Effector memory CD8-positive, alpha-beta T cell (primary cell): Measurements from ENCODE around the gene MOB3B.

ENCODE experiments used
- ATAC-seq: fragments of 150-1000 bp; cut with Tn5 transposase; replicated peaks from 2 replicates; pipeline ENCODE4 v1.10.0; 2021; ENCODE audit warnings: mild to moderate bottlenecking, moderate library complexity
- DNase-seq, 3 experiments: peaks; one replicate each; pipeline ENCODE4 v3.0.0; 2021
- H3K27ac Mint-ChIP-seq, 2 donors: one replicate each; pipeline ENCODE4 v1.8.0; 2022; ENCODE audit warnings: mild to moderate bottlenecking in 2 of 2, mixed read lengths in 2 of 2, moderate library complexity in 2 of 2
- H3K27me3 Mint-ChIP-seq, 2 donors: one replicate each; pipeline ENCODE4 v1.8.0; 2022; ENCODE audit warnings: mixed read lengths in 2 of 2
- H3K36me3 Mint-ChIP-seq: one replicate; pipeline ENCODE4 v1.8.0; 2022; ENCODE audit warnings: mild to moderate bottlenecking, moderate library complexity, mixed read lengths; ENCODE audit not compliant: insufficient read depth
- H3K4me1 Mint-ChIP-seq, 2 donors: one replicate each; pipeline ENCODE4 v1.8.0; 2022; ENCODE audit warnings: low read depth in 2 of 2, mixed read lengths in 2 of 2
- H3K4me3 Mint-ChIP-seq, 2 donors: one replicate each; pipeline ENCODE4 v1.8.0; 2022; ENCODE audit warnings: mild to moderate bottlenecking in 2 of 2, mixed read lengths in 2 of 2, moderate library complexity in 2 of 2
- H3K9me3 Mint-ChIP-seq, 2 donors: one replicate each; pipeline ENCODE4 v1.8.0; 2022; ENCODE audit warnings: mixed read lengths in 2 of 2
- total RNA-seq, 9 experiments: gene quantifications; one replicate each; lab custom pipeline; 2026; lab: John Stamatoyannopoulos, UW

MOB3B gene
- total RNA-seq, result 0.38 to 1.6 (median 0.50) reads per million in 9 experiments

- DNase-seq (peak; percentile 71 to 74 (median 71)), ATAC-seq (peak; percentile 83)
- Mint-ChIP-seq H3K4me3 (peak within 1 kb of the TSS; percentile 86 to 89), H3K27me3 (peaks cover 5 to 9% of the 10 kb centered on the region in 2 donors), H3K9me3 (no peaks in the 10 kb centered on the region), H3K4me1 (peaks cover 8 to 10% of the 10 kb centered on the region in 2 donors), H3K36me3 (no peaks in the 10 kb centered on the region), H3K27ac (peak within 1 kb of the TSS; percentile 66 to 88)
Measured at GRCh38 chr9:27529316-27530278, at the start of gene MOB3B. TSS of gene MOB3B (minus strand) at chr9:27529814. CDS start at chr9:27455550, 74,264 bp downstream.

GRCh38 chr9:27573634-27574590, 44.3 kb upstream of the MOB3B start:
- H3K36me3 Mint-ChIP-seq, result peaks cover 20% of the 10 kb centered on the region
- DNase-seq (peak; percentile 94 to 96 (median 94)), ATAC-seq (peak; percentile 81)
- H3K27me3 Mint-ChIP-seq, result no peaks in the 10 kb centered on the region
- H3K27ac Mint-ChIP-seq, result peak overlapping the region; percentile 99 to 100
- H3K9me3 Mint-ChIP-seq, result peaks cover 0 to 3% of the 10 kb centered on the region in 2 donors
- H3K4me3 Mint-ChIP-seq, result peak overlapping the region; percentile 97
- peaks cover 14 to 26% of the 10 kb centered on the region in 2 donors for H3K4me1 Mint-ChIP-seq

GRCh38 chr9:27572918-27573633, 43.5 kb upstream of the MOB3B start, which contains the start of gene C9orf72:
TSS of gene C9orf72 (minus strand) at chr9:27573481. CDS start at chr9:27567120, 6,361 bp downstream.
- Mint-ChIP-seq H3K27me3 (no peaks in the 10 kb centered on the region), H3K9me3 (peaks cover 0 to 2% of the 10 kb centered on the region in 2 donors), H3K36me3 (peaks cover 20% of the 10 kb centered on the region), H3K4me1 (peaks cover 14 to 26% of the 10 kb centered on the region in 2 donors), H3K27ac (peak within 1 kb of the TSS; percentile 99 to 100), H3K4me3 (peak within 1 kb of the TSS; percentile 97)
- peak; percentile 71 for ATAC-seq
- DNase-seq, result peak in 2 of 3 experiments; percentile 81 to 82

- H3K4me3 Mint-ChIP-seq, result peak overlapping the region; percentile 97
Measured at GRCh38 chr9:27572566-27572917, 42.9 kb upstream of the MOB3B start.

GRCh38 chr9:27572061-27572460, 42.4 kb upstream of the MOB3B start:
- no peaks in the 10 kb centered on the region for H3K27me3 Mint-ChIP-seq
- peaks cover 17 to 26% of the 10 kb centered on the region in 2 donors for H3K4me1 Mint-ChIP-seq
- DNase-seq (no peak), ATAC-seq (no peak)
- H3K36me3 Mint-ChIP-seq, result peaks cover 20% of the 10 kb centered on the region
- no peaks in the 10 kb centered on the region for H3K9me3 Mint-ChIP-seq
- H3K27ac Mint-ChIP-seq, result peak overlapping the region; percentile 99 to 100
- peak overlapping the region; percentile 97 for H3K4me3 Mint-ChIP-seq

More at GRCh38 chr9:27572566-27572917, 42.9 kb upstream of the MOB3B start:
- no peaks in the 10 kb centered on the region for H3K27me3 Mint-ChIP-seq
- peaks cover 20% of the 10 kb centered on the region for H3K36me3 Mint-ChIP-seq
- DNase-seq, result peak; percentile 51 to 53 (median 52)
- H3K27ac Mint-ChIP-seq, result peak overlapping the region; percentile 99 to 100
- peak; percentile 42 for ATAC-seq
- no peaks in the 10 kb centered on the region for H3K9me3 Mint-ChIP-seq
- peaks cover 14 to 26% of the 10 kb centered on the region in 2 donors for H3K4me1 Mint-ChIP-seq

GRCh38 chr9:27571011-27571410, 41.4 kb upstream of the MOB3B start:
- no peak overlapping the region for H3K4me3 Mint-ChIP-seq
- ATAC-seq, result no peak
- DNase-seq, result no peak
- peaks cover 18 to 26% of the 10 kb centered on the region in 2 donors for H3K4me1 Mint-ChIP-seq
- H3K27ac Mint-ChIP-seq, result no peak overlapping the region
- no peaks in the 10 kb centered on the region for H3K27me3 Mint-ChIP-seq
- H3K36me3 Mint-ChIP-seq, result peaks cover 20% of the 10 kb centered on the region
- no peaks in the 10 kb centered on the region for H3K9me3 Mint-ChIP-seq

GRCh38 chr9:27569406-27569805, 39.8 kb upstream of the MOB3B start:
- ATAC-seq (no peak), DNase-seq (no peak)
- H3K27ac Mint-ChIP-seq, result no peak overlapping the region
- H3K9me3 Mint-ChIP-seq, result no peaks in the 10 kb centered on the region
- no peak overlapping the region for H3K4me3 Mint-ChIP-seq
- H3K27me3 Mint-ChIP-seq, result no peaks in the 10 kb centered on the region
- peaks cover 20% of the 10 kb centered on the region for H3K36me3 Mint-ChIP-seq
- peaks cover 18 to 20% of the 10 kb centered on the region in 2 donors for H3K4me1 Mint-ChIP-seq

- Mint-ChIP-seq H3K27me3 (no peaks in the 10 kb centered on the region), H3K4me1 (peaks cover 3 to 5% of the 10 kb centered on the region in 2 donors), H3K36me3 (peaks cover 8% of the 10 kb centered on the region), H3K9me3 (no peaks in the 10 kb centered on the region), H3K27ac (no peak overlapping the region), H3K4me3 (no peak overlapping the region)
- DNase-seq (no peak), ATAC-seq (no peak)
Measured at GRCh38 chr9:27566118-27566517, 36.5 kb upstream of the MOB3B start.

- no peak overlapping the region for H3K4me3 Mint-ChIP-seq
- H3K4me1 Mint-ChIP-seq, result peaks cover 3 to 5% of the 10 kb centered on the region in 2 donors
- no peak overlapping the region for H3K27ac Mint-ChIP-seq
- ATAC-seq (no peak), DNase-seq (no peak)
- H3K27me3 Mint-ChIP-seq, result no peaks in the 10 kb centered on the region
- peaks cover 8% of the 10 kb centered on the region for H3K36me3 Mint-ChIP-seq
- no peaks in the 10 kb centered on the region for H3K9me3 Mint-ChIP-seq
Measured at GRCh38 chr9:27565696-27566095, 36.1 kb upstream of the MOB3B start.

- peaks cover 3 to 5% of the 10 kb centered on the region in 2 donors for H3K4me1 Mint-ChIP-seq
- H3K27me3 Mint-ChIP-seq, result no peaks in the 10 kb centered on the region
- H3K36me3 Mint-ChIP-seq, result peaks cover 8% of the 10 kb centered on the region
- no peak for ATAC-seq
- H3K9me3 Mint-ChIP-seq, result no peaks in the 10 kb centered on the region
- no peak overlapping the region for H3K4me3 Mint-ChIP-seq
- no peak for DNase-seq
- H3K27ac Mint-ChIP-seq, result no peak overlapping the region
Measured at GRCh38 chr9:27564670-27565069, 35.1 kb upstream of the MOB3B start.

- H3K4me3 Mint-ChIP-seq, result no peak overlapping the region
- peak overlapping the region in 1 of 2 donors; percentile 38 for H3K27ac Mint-ChIP-seq
Measured at GRCh38 chr9:27563738-27564430, 34.3 kb upstream of the MOB3B start.

GRCh38 chr9:27561685-27562084, 32.1 kb upstream of the MOB3B start:
- no peak for DNase-seq
- ATAC-seq, result no peak
- H3K27ac Mint-ChIP-seq, result no peak overlapping the region

More at GRCh38 chr9:27563738-27564430, 34.3 kb upstream of the MOB3B start:
- no peak for DNase-seq
- Mint-ChIP-seq H3K9me3 (no peaks in the 10 kb centered on the region), H3K27me3 (no peaks in the 10 kb centered on the region), H3K36me3 (peaks cover 15% of the 10 kb centered on the region), H3K4me1 (peaks cover 3 to 5% of the 10 kb centered on the region in 2 donors)
- ATAC-seq, result no peak

More at GRCh38 chr9:27561685-27562084, 32.1 kb upstream of the MOB3B start:
- Mint-ChIP-seq H3K4me1 (peaks cover 2 to 3% of the 10 kb centered on the region in 2 donors), H3K27me3 (no peaks in the 10 kb centered on the region), H3K9me3 (no peaks in the 10 kb centered on the region), H3K4me3 (no peak overlapping the region), H3K36me3 (peaks cover 25% of the 10 kb centered on the region)
